ENCODE data around the gene ZNF778. TPM values are rescaled to one million over a fixed set of nuclear protein-coding genes. Genes with fewer than 3 reads are reported as not detected.

Gene ZNF778
- total RNA-seq, 1 donor = 8.1 TPM

DNA sequence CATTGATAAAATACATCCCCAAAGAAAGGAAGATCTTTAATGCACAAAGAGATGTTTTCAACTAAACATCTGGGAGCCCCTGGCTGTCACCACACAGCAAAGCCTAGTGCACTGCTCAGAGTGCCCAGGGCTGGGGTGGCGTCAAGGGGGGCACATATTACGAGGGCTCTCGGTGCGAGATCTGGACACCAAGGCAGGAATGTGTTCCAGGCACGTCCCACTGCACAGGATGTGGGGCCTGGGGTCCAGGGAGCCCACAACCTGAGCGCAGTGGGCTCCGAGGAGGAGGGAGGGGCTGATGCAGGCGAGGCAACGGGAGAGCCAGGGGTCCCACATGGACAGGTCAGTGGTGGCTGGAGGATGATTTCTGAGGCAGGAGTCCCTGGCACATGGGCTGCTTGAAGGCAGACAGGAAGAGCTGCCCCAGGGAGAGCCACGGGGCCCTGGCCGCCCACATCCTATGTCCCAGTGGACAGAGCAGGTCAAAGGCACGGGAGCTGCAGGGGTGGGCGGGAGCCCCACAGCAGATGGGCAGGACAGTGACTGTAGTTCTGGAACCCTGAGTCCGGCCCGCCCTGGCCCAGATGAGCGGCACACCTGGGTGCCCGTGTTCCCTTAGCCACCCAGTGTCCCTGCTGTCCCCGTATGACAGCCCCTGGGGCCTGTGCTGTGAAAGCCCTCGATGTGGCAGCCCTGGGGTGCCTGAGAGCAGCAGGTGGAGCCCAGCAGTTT is 56.4 kb downstream of the ZNF778 start:
- DNase-seq (ENCODE audit: low read depth in 2 of 3, low spot score in 2 of 3) = no peak

- no peak for DNase-seq (ENCODE audit: low read depth in 2 of 3, low spot score in 2 of 3)
Observed at GRCh38 chr16:89274561-89275283, 57.2 kb downstream of the ZNF778 start.

GRCh38 chr16:89275284-89275584 is 57.7 kb downstream of the ZNF778 start:
- DNase-seq (ENCODE audit: low read depth in 2 of 3, low spot score in 2 of 3) = no peak

DNA sequence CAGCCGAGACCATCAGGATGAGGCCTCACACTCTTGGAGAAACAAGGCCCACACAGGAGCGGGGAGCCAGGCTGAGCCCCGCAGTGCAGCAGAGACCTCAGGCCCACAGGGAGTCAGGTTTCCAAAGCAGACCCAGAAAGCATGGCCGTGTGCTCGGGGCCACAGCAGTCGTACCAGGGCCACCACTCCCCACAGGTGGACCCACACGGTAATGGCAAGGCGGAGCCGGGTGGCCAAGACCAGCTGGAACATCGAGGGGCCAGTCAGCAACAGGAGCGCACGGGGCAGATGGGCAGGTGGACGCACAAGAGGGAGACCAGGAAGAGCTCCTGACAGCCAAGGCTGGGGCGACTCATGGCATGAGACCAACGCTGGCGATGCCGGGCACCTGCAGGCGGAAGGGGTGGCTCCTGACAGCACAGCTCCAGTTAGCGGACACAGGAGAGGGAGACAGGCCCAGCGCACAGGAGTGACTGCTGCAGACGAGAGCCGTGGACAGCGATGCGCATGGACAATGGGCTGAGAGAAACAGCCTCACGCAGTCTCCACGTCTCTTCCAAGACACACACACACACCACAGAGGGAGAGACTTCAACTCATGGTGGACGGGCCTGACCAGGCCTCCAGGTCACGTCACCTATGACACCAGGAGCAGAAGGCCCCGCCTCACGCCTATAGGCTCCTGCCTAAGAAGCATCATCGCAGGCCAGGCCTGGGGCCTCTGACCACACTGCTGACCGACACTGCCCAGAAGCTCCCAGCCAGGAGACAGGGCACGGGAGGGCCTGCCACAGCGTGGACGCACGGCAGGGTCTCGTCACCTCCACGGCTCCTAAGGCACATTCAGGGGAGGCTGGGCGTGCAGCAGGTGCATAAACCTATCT is 58.6 kb downstream of the ZNF778 start:
- no peak for DNase-seq (ENCODE audit: low read depth in 2 of 3, low spot score in 2 of 3)

DNA sequence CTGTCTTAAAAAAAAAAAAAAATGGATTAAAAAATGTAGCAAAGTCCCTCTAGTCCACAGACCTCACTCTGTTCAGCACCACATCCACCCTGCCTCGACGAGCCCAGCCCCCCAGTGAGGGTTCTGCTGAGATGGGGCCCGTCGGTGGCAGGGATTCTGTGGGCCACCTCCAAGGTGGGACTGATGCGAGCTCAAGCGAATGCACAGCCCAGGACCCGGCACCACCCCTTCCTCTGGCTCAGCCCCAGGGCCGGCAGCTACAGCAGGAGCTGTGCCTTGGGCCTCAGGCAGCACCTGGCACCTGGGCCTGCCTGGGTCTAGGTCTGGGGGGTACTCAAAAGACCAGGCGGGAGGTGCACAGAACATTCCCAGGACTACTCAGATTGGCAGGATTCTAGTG is 59.5 kb downstream of the ZNF778 start:
- DNase-seq (ENCODE audit: low read depth in 2 of 3, low spot score in 2 of 3) = no peak

DNA sequence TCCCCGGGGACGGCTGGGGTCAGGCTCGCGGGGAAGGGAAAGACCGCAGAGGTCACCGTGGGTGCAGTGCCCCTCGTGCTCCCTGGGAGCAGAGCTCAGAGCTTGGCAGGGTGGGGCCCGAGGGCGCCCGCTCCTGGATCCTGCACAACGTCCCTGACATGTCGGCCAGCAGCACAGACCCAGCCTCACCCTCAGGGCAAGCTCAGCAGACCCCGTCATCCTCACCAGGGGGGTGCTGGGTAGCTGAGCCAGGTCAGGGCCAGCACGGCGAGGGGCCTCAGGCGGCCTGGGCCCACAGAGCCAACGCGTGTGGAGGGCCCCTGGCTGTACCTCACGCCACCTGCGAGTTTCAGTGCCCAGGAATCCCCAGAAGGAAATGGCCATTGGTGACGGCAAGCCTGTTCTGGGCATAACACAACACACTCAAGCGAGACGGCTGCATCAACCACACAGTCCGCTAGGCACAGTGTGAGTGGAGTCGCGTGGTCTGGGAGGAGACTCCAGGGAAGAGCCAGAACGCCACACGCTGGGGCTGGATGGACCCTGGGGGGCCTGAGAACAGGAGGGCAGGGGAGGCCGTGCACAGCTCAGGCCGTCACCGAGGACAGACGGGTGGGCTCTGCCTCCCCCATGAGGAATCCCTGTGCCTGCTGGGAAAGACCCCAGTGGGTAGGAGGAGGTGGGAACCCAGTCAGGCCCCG is 60.3 kb downstream of the ZNF778 start:
- no peak for DNase-seq (ENCODE audit: low read depth in 2 of 3, low spot score in 2 of 3)

DNA sequence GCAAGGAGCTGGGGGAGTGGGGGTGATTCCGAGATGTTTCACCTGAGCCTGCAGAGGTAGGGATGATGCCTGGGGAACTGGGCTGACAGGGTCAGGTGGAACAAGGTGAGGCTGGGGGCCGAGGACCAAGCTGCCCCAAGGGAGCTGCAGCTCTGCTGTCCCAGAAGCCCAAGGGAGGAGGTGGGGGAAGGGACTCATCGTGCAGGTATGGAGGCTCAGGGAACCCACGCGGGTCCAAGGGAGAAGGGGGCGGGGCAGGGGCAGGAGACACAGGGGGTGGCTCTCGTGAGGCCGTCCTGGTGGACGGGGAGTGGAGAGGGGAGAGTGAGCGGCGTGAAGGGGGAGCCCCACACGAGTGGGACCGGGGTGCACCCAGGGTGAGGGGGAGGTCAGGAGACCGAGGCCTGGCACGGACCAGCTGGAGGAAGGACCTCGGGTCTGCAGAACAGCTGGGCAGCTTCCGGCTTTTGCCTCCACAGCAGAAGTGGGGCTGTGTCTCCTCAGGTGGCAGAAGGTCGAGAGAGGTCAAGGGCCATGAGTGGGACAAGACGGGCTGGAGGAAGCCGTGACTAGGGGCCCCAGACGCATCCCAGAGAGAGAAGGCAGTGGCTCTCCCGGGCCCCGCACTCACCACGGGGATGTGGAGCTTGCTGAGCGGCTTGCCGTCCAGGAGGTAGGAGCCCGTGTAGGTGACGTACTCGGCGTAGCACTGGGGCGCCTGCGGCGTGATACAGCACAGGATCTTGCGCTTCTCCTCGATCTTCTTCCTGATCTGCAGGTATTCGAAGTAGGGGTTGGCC is 61.1 kb downstream of the ZNF778 start:
- DNase-seq (ENCODE audit: low read depth in 2 of 3, low spot score in 2 of 3) = no peak

DNA sequence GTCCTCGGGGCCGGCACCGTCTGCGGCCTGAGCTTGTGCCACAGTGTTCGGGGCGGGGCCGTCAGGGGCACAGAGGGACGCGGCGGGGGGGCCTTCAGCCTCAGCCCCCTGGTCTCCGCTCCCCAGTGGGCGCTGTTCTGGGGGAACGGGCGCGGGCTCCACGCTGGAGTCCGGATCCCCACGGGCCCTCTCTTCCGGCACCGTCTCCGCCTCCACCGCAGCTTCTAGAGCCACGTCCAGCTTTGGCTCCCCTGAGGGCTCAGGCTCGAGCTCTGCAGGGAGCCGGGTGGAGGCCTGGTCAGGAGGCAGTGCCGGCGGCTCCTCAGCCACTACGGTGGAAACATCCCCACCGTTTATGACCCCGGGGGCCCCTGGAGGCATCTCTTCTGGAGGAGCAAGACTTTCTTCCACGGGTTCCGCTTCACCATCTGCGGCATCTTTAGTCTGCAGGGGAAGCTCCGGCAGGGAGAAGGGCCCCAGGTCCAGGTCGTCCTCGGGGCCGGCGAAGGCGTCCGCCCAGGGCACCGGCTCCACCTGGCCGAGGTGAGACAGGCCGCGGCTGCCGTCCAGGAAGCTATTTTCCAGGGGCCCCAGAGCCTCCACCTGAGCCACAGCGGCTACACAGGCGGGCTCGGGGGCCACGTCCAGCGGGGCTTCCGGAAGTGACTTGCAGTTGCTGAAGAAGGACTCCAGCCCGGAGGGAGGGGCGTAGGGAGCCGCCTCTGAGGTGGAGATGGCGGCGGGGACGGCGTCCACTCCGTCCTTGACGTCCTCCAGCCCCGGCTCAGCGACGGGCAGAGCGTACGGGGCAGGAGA is 62.4 kb downstream of the ZNF778 start:
- no peak for DNase-seq (ENCODE audit: low read depth in 2 of 3, low spot score in 2 of 3)

DNA sequence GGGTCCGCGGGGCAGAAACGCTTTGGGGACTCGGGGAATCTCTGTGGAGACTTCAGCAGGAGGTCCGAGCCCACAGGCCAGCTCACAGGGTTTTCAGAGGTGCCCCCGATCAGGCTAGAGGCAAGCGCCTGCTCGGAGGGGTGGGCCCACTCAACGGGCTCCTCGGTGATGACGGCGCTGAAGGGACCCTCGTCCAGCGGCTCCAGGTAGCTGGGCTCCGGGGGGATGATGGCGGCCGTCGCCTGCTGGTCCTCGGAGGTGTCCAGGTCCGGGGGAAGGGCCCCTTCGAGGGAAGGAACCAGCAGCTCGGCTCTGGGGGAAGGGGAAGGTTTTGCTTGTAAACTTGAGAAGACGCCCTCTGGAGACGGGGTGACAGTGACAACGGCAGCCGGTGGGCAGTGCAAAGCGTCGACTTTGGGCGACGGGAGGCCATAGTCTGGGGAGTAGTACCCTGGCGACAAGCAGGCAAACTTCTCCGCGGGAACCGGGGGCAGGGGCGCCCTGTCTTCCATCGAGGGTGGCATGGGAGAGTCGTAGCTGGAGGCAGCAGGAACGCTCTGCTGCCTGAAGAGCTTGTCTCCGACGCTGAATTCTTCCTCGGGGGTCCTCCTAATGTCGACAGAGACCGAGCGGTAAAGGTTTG is 63.2 kb downstream of the ZNF778 start:
- no peak for DNase-seq (ENCODE audit: low read depth in 2 of 3, low spot score in 2 of 3)

DNA sequence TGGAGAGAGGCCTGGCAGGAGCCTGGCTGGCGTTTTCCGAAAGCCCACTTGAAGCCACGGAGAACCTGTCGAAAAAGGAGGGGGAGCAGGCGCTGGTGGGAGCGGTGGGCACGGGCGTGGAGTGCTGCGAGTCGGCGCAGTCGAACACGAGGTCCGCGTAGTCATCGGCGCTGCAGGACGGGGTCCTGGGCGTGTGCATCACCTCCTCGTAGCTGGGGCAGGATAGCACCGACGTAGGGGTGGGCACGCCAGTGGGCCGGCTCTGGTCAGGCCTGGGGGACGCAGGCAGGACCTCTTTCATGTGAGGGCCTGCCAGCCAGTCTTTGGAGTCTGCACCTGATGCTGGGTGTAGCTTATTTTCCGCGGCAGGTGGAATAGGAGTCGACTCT is 63.7 kb downstream of the ZNF778 start:
- no peak for DNase-seq (ENCODE audit: low read depth in 2 of 3, low spot score in 2 of 3)

DNA sequence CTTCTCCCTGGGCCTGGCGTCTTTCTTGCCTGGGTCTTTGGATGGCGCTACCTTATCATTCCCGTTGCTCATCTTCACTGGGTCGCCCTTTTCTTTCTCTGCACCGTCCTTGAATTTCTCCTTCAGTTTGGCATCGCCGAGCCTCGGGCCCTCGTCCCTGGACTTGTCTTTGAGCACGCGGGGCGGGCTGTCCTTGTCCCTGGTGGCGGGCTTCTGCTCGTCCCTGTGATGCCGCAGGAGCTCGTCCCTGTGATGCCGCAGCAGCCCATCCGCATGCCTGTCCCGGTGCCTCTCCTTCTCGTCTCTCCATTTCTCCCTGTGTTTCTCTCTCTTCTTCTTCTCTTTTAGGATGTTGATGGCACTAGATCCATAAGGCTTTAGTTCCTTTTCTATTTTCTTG is 64.3 kb downstream of the ZNF778 start:
- no peak for DNase-seq (ENCODE audit: low read depth in 2 of 3, low spot score in 2 of 3)

GRCh38 chr16:89282523-89282922 is 65.0 kb downstream of the ZNF778 start:
- DNase-seq (ENCODE audit: low read depth in 2 of 3, low spot score in 2 of 3) = no peak

- DNase-seq (ENCODE audit: low read depth in 2 of 3, low spot score in 2 of 3) = no peak
Observed at GRCh38 chr16:89283449-89283848, 65.9 kb downstream of the ZNF778 start.

- no peak for DNase-seq (ENCODE audit: low read depth in 2 of 3, low spot score in 2 of 3)
Observed at GRCh38 chr16:89285381-89285780, 67.9 kb downstream of the ZNF778 start.

GRCh38 chr16:89286096-89286495 is 68.6 kb downstream of the ZNF778 start:
- DNase-seq (ENCODE audit: low read depth in 2 of 3, low spot score in 2 of 3) = no peak

Measured in hematopoietic multipotent progenitor cell (in vitro differentiated cells).